IPS-18a (cell line): ENCODE data around the gene AFF4.

Source experiments
- H3K27ac ChIP-seq: one replicate; pipeline ENCODE4 v1.5.1; 2013; ENCODE audit warnings: low read length
- H3K27me3 ChIP-seq: one replicate; pipeline ENCODE4 v1.6.1; 2013; ENCODE audit warnings: mild to moderate bottlenecking, low read length; ENCODE audit not compliant: control insufficient read depth, insufficient read depth
- H3K36me3 ChIP-seq: one replicate; pipeline ENCODE4 v1.6.1; 2013; ENCODE audit warnings: low read depth, low read length; ENCODE audit not compliant: control insufficient read depth
- H3K4me1 ChIP-seq: one replicate; pipeline ENCODE4 v1.6.1; 2013; ENCODE audit warnings: low read depth, low read length; ENCODE audit not compliant: control insufficient read depth
- H3K4me3 ChIP-seq: one replicate; pipeline ENCODE4 v1.5.1; 2013; ENCODE audit warnings: low read length
- H3K9ac ChIP-seq: one replicate; pipeline ENCODE4 v1.6.1; 2013; ENCODE audit warnings: mild to moderate bottlenecking, low read length, moderate library complexity
- H3K9me3 ChIP-seq: one replicate; pipeline ENCODE4 v1.6.1; 2013; ENCODE audit warnings: low read depth, low read length; ENCODE audit not compliant: control insufficient read depth

The AFF4 gene

GRCh38 chr5:132877938-132878337, 85.5 kb downstream of the AFF4 start:
- no peaks in the 10 kb centered on the region for H3K9me3 ChIP-seq
- no peak overlapping the region for H3K4me3 ChIP-seq
- H3K4me1 ChIP-seq: no peaks in the 10 kb centered on the region
- peaks cover 52% of the 10 kb centered on the region for H3K36me3 ChIP-seq
- H3K27ac ChIP-seq: no peak overlapping the region
- H3K9ac ChIP-seq: no peak overlapping the region
- H3K27me3 ChIP-seq: no peaks in the 10 kb centered on the region

- Histone ChIP-seq H3K4me1 (no peaks in the 10 kb centered on the region), H3K9ac (no peak overlapping the region)
Measured at GRCh38 chr5:132877466-132877865, 86.0 kb downstream of the AFF4 start.

GRCh38 chr5:132876020-132876759, 87.2 kb downstream of the AFF4 start:
- Histone ChIP-seq H3K36me3 (peaks cover 38% of the 10 kb centered on the region), H3K9me3 (no peaks in the 10 kb centered on the region), H3K4me1 (no peaks in the 10 kb centered on the region), H3K27ac (no peak overlapping the region), H3K4me3 (no peak overlapping the region), H3K9ac (no peak overlapping the region), H3K27me3 (no peaks in the 10 kb centered on the region)

More at GRCh38 chr5:132877466-132877865, 86.0 kb downstream of the AFF4 start:
- Histone ChIP-seq H3K9me3 (no peaks in the 10 kb centered on the region), H3K27me3 (no peaks in the 10 kb centered on the region), H3K36me3 (peaks cover 48% of the 10 kb centered on the region), H3K4me3 (no peak overlapping the region), H3K27ac (no peak overlapping the region)

- Histone ChIP-seq H3K27me3 (no peaks in the 10 kb centered on the region), H3K4me3 (no peak overlapping the region), H3K36me3 (peaks cover 26% of the 10 kb centered on the region), H3K9me3 (no peaks in the 10 kb centered on the region), H3K9ac (no peak overlapping the region), H3K4me1 (no peaks in the 10 kb centered on the region), H3K27ac (no peak overlapping the region)
Measured at GRCh38 chr5:132873930-132874271, 89.5 kb downstream of the AFF4 start.

- no peaks in the 10 kb centered on the region for H3K4me1 ChIP-seq
- no peaks in the 10 kb centered on the region for H3K27me3 ChIP-seq
- H3K9me3 ChIP-seq: no peaks in the 10 kb centered on the region
- no peak within 1 kb of the TSS for H3K4me3 ChIP-seq
- H3K27ac ChIP-seq: no peak within 1 kb of the TSS
- H3K9ac ChIP-seq: no peak within 1 kb of the TSS
- H3K36me3 ChIP-seq: peaks cover 25% of the 10 kb centered on the region
Measured at GRCh38 chr5:132873119-132873929, 90.1 kb downstream of the AFF4 start, which contains the start of gene LEAP2. Gene LEAP2 (plus strand): TSS chr5:132873668. CDS start chr5:132873695, 27 bp downstream.

- Histone ChIP-seq H3K4me3 (no peak overlapping the region), H3K9ac (no peak overlapping the region), H3K36me3 (peaks cover 24% of the 10 kb centered on the region)
Measured at GRCh38 chr5:132872788-132873118, 90.7 kb downstream of the AFF4 start.

GRCh38 chr5:132871459-132872284, 91.8 kb downstream of the AFF4 start:
- Histone ChIP-seq H3K9ac (no peak overlapping the region), H3K4me1 (no peaks in the 10 kb centered on the region), H3K36me3 (peaks cover 19% of the 10 kb centered on the region), H3K27ac (no peak overlapping the region), H3K9me3 (no peaks in the 10 kb centered on the region), H3K27me3 (no peaks in the 10 kb centered on the region), H3K4me3 (no peak overlapping the region)

More at GRCh38 chr5:132872788-132873118, 90.7 kb downstream of the AFF4 start:
- H3K27me3 ChIP-seq: no peaks in the 10 kb centered on the region
- no peaks in the 10 kb centered on the region for H3K9me3 ChIP-seq
- H3K27ac ChIP-seq: no peak overlapping the region
- H3K4me1 ChIP-seq: no peaks in the 10 kb centered on the region

- H3K36me3 ChIP-seq: peaks cover 17% of the 10 kb centered on the region
Measured at GRCh38 chr5:132870801-132871200, 92.6 kb downstream of the AFF4 start.

GRCh38 chr5:132868754-132869153, 94.7 kb downstream of the AFF4 start:
- H3K4me1 ChIP-seq: peaks cover 9% of the 10 kb centered on the region
- H3K27me3 ChIP-seq: no peaks in the 10 kb centered on the region
- H3K9me3 ChIP-seq: no peaks in the 10 kb centered on the region
- H3K4me3 ChIP-seq: no peak overlapping the region
- H3K36me3 ChIP-seq: peaks cover 17% of the 10 kb centered on the region
- H3K9ac ChIP-seq: no peak overlapping the region
- no peak overlapping the region for H3K27ac ChIP-seq

More at GRCh38 chr5:132870801-132871200, 92.6 kb downstream of the AFF4 start:
- no peak overlapping the region for H3K4me3 ChIP-seq
- no peaks in the 10 kb centered on the region for H3K27me3 ChIP-seq
- H3K27ac ChIP-seq: no peak overlapping the region
- H3K9me3 ChIP-seq: no peaks in the 10 kb centered on the region
- H3K4me1 ChIP-seq: peaks cover under 1% of the 10 kb centered on the region
- no peak overlapping the region for H3K9ac ChIP-seq

- H3K27ac ChIP-seq: peak overlapping the region; percentile 81
- H3K4me1 ChIP-seq: peaks cover 9% of the 10 kb centered on the region
- no peaks in the 10 kb centered on the region for H3K27me3 ChIP-seq
- peak overlapping the region; percentile 93 for H3K9ac ChIP-seq
- peak overlapping the region; percentile 91 for H3K4me3 ChIP-seq
- no peaks in the 10 kb centered on the region for H3K9me3 ChIP-seq
- peaks cover 17% of the 10 kb centered on the region for H3K36me3 ChIP-seq
Measured at GRCh38 chr5:132867046-132867451, 96.4 kb downstream of the AFF4 start.

GRCh38 chr5:132866342-132867045, 96.9 kb downstream of the AFF4 start, which contains the start of the genes GDF9 and UQCRQ:
Gene GDF9 (minus strand): TSS chr5:132866469. CDS start chr5:132864533, 1,936 bp downstream.
Gene UQCRQ (plus strand): TSS chr5:132866642. CDS start chr5:132866882, 240 bp downstream.
- Histone ChIP-seq H3K27ac (peak within 1 kb of the TSS; percentile 81), H3K27me3 (no peaks in the 10 kb centered on the region), H3K4me1 (peaks cover 9% of the 10 kb centered on the region), H3K36me3 (peaks cover 17% of the 10 kb centered on the region), H3K9me3 (no peaks in the 10 kb centered on the region), H3K9ac (peak within 1 kb of the TSS; percentile 93), H3K4me3 (peak within 1 kb of the TSS; percentile 91)
